Measurements from ENCODE around the gene PRXL2C.
"Not testable (repeated sequence)": the region's sequence is repeated elsewhere in the genome, so short reads cannot be mapped to it uniquely, and the experiment has no call there.

PRXL2C gene

GRCh38 chr9:96649620-96650324, 5.3 kb downstream of the PRXL2C start:
- no peak overlapping the region for H3K4me3 ChIP-seq (ENCODE audit: low read depth, low read length)

- no peak overlapping the region for H3K4me3 ChIP-seq (ENCODE audit: low read depth, low read length)
Measured at GRCh38 chr9:96646081-96646991, 8.8 kb downstream of the PRXL2C start.

- no peak overlapping the region for H3K4me3 ChIP-seq (ENCODE audit: low read depth, low read length)
Measured at GRCh38 chr9:96644137-96644536, 11.0 kb downstream of the PRXL2C start.

GRCh38 chr9:96641514-96641913, 13.6 kb downstream of the PRXL2C start:
- no peak overlapping the region for H3K4me3 ChIP-seq (ENCODE audit: low read depth, low read length)

GRCh38 chr9:96638606-96639364, 16.3 kb downstream of the PRXL2C start:
- no peak overlapping the region for H3K4me3 ChIP-seq (ENCODE audit: low read depth, low read length)

- no peak overlapping the region for H3K4me3 ChIP-seq (ENCODE audit: low read depth, low read length)
Measured at GRCh38 chr9:96636368-96636767, 18.7 kb downstream of the PRXL2C start.

GRCh38 chr9:96633579-96633978, 21.5 kb downstream of the PRXL2C start:
- not testable (repeated sequence) for H3K4me3 ChIP-seq (ENCODE audit: low read depth, low read length)

GRCh38 chr9:96626912-96627311, 28.2 kb downstream of the PRXL2C start:
- no peak overlapping the region for H3K4me3 ChIP-seq (ENCODE audit: low read depth, low read length)

GRCh38 chr9:96621618-96622017, 33.5 kb downstream of the PRXL2C start:
- no peak overlapping the region for H3K4me3 ChIP-seq (ENCODE audit: low read depth, low read length)

GRCh38 chr9:96620832-96621269, 34.3 kb downstream of the PRXL2C start:
- H3K4me3 ChIP-seq (ENCODE audit: low read depth, low read length): no peak overlapping the region

- peak overlapping the region; percentile 41 for H3K4me3 ChIP-seq (ENCODE audit: low read depth, low read length)
Measured at GRCh38 chr9:96620181-96620514, 35.0 kb downstream of the PRXL2C start.

GRCh38 chr9:96619491-96620180, 35.5 kb downstream of the PRXL2C start, which contains the start of gene CDC14B:
TSS of gene CDC14B (minus strand) at chr9:96619843. CDS start at chr9:96619378, 465 bp downstream.
- H3K4me3 ChIP-seq (ENCODE audit: low read depth, low read length): peak within 1 kb of the TSS; percentile 41

GRCh38 chr9:96619124-96619465, 36.0 kb downstream of the PRXL2C start:
- H3K4me3 ChIP-seq (ENCODE audit: low read depth, low read length): peak overlapping the region; percentile 38

GRCh38 chr9:96618209-96619123, 36.7 kb downstream of the PRXL2C start:
- peak overlapping the region; percentile 38 for H3K4me3 ChIP-seq (ENCODE audit: low read depth, low read length)

GRCh38 chr9:96617439-96618185, 37.5 kb downstream of the PRXL2C start:
- no peak overlapping the region for H3K4me3 ChIP-seq (ENCODE audit: low read depth, low read length)

- no peak overlapping the region for H3K4me3 ChIP-seq (ENCODE audit: low read depth, low read length)
Measured at GRCh38 chr9:96616817-96617438, 38.2 kb downstream of the PRXL2C start.

- no peak overlapping the region for H3K4me3 ChIP-seq (ENCODE audit: low read depth, low read length)
Measured at GRCh38 chr9:96615411-96615810, 39.7 kb downstream of the PRXL2C start.

GRCh38 chr9:96614664-96615063, 40.5 kb downstream of the PRXL2C start:
- not testable (repeated sequence) for H3K4me3 ChIP-seq (ENCODE audit: low read depth, low read length)
